Measurements from ENCODE around the gene PRR5L.
A peak's percentile ranks its signal among the peaks of the same experiment; 100 is the strongest.

GRCh38 chr11:36292311-36292722, 3.8 kb upstream of the PRR5L start:
- no peak for TF ChIP-seq EZH2phosphoT487 (IDR thresholded peaks at IDR 0.05; ENCODE audit: low read depth)
- TF ChIP-seq, protein P1, sequence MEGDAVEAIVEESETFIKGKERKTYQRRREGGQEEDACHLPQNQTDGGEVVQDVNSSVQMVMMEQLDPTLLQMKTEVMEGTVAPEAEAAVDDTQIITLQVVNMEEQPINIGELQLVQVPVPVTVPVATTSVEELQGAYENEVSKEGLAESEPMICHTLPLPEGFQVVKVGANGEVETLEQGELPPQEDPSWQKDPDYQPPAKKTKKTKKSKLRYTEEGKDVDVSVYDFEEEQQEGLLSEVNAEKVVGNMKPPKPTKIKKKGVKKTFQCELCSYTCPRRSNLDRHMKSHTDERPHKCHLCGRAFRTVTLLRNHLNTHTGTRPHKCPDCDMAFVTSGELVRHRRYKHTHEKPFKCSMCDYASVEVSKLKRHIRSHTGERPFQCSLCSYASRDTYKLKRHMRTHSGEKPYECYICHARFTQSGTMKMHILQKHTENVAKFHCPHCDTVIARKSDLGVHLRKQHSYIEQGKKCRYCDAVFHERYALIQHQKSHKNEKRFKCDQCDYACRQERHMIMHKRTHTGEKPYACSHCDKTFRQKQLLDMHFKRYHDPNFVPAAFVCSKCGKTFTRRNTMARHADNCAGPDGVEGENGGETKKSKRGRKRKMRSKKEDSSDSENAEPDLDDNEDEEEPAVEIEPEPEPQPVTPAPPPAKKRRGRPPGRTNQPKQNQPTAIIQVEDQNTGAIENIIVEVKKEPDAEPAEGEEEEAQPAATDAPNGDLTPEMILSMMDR (IDR thresholded peaks at IDR 0.05; ENCODE audit: low read depth, low read length) = peak; percentile 82
